Spleen (tissue), 7 donors: ENCODE results near the gene USP13.

Experiments used
- POLR2A ChIP-seq, 3 donors: fragments of 450-650 bp; IDR thresholded peaks; one replicate each; pipeline ENCODE4 v1.5.1; 2017; ENCODE audit warnings: antibody characterized with exemption in 3 of 3, mild to moderate bottlenecking in 1 of 3
- POLR2AphosphoS5 ChIP-seq, 3 donors: sonication (generic); formaldehyde crosslinking; IDR thresholded peaks; one replicate each; pipeline ENCODE4 v1.5.1; 2017; ENCODE audit warnings: antibody characterized with exemption in 3 of 3
- TF ChIP-seq, protein P1 (sequence below), 11 experiments: fragments of 200-600 bp in 7 of 11; fragments of 450-650 bp in 4 of 11; sonication (generic) in 4 of 11; IDR thresholded peaks in 8 of 11; conservative IDR thresholded peaks in 3 of 11; 1 replicate in 7 of 11; 2 replicates in 4 of 11; pipeline versions ENCODE4 v1.4.0 to v1.8.0; 2016 to 2021; ENCODE audit warnings: antibody characterized with exemption in 11 of 11, inconsistent platforms in 4 of 11, mild to moderate bottlenecking in 1 of 11
- donor health status: DM: no; HTN: no; CAD: no; lungs with moderate emphysema.
- donor health status: DM: no; HTN: no; CAD: no.
- donor health status: DM: no; HTN: no; CAD: no.

DNA sequence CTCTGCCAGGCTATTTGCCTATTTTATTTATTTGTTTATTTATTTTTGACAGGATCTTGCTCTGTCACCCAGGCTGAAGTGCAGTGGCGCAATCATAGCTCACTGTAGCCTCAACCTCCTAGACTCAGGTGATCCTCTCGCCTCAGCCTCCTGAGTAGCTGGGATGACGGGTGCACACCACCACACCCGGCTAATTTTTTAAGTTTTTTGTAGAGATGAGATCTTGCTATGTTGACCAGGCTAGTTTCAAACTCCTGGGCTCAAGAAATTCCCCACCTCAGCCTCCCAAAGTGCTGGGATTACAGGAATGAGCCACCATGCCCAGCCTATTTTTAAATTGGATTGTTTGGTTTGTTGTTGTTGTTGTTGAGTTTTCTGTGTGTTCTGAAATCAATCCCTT is 42.8 kb upstream of the USP13 start:
- TF ChIP-seq POLR2A (IDR thresholded peaks at IDR 0.05) (no peak), POLR2AphosphoS5 (IDR thresholded peaks at IDR 0.05) (no peak)
- TF ChIP-seq, protein P1, sequence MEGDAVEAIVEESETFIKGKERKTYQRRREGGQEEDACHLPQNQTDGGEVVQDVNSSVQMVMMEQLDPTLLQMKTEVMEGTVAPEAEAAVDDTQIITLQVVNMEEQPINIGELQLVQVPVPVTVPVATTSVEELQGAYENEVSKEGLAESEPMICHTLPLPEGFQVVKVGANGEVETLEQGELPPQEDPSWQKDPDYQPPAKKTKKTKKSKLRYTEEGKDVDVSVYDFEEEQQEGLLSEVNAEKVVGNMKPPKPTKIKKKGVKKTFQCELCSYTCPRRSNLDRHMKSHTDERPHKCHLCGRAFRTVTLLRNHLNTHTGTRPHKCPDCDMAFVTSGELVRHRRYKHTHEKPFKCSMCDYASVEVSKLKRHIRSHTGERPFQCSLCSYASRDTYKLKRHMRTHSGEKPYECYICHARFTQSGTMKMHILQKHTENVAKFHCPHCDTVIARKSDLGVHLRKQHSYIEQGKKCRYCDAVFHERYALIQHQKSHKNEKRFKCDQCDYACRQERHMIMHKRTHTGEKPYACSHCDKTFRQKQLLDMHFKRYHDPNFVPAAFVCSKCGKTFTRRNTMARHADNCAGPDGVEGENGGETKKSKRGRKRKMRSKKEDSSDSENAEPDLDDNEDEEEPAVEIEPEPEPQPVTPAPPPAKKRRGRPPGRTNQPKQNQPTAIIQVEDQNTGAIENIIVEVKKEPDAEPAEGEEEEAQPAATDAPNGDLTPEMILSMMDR (IDR thresholded peaks at IDR 0.05 in 8 of 11, conservative IDR thresholded peaks at IDR 0.05 in 3 of 11): no peak
